DND-41 (cell line): ENCODE measurements around the gene CTDSP2.

ENCODE experiments used
- ATAC-seq: fragments of 200-7000 bp; cut with Tn5 transposase; 3 replicates; pipeline ENCODE4 v1.9.1; 2021; ENCODE audit warnings: low read depth; ENCODE audit not compliant: insufficient read depth
- DNase-seq: peaks from one replicate; pipeline ENCODE4 v3.0.0-alpha.2; 2020
- H2AFZ ChIP-seq: 2 replicates; pipeline ENCODE4 v1.6.0; 2012; ENCODE audit warnings: low read depth, low read length
- H3K27ac ChIP-seq: 2 replicates; pipeline ENCODE4 v1.5.1; 2012; ENCODE audit warnings: low read length, inconsistent platforms
- H3K27me3 ChIP-seq: fragments of 200-600 bp; sonication (generic); 2 replicates; pipeline ENCODE4 v1.6.0; 2012; ENCODE audit warnings: low read length, mild to moderate bottlenecking, inconsistent platforms; ENCODE audit not compliant: insufficient read depth, poor library complexity
- H3K36me3 ChIP-seq: 2 replicates; pipeline ENCODE4 v1.5.1; 2012; ENCODE audit warnings: low read length, inconsistent platforms; ENCODE audit not compliant: insufficient read depth
- H3K4me1 ChIP-seq: 2 replicates; pipeline ENCODE4 v1.5.1; 2012; ENCODE audit warnings: mild to moderate bottlenecking, low read length; ENCODE audit not compliant: insufficient read depth
- H3K4me2 ChIP-seq: 2 replicates; pipeline ENCODE4 v1.6.0; 2012; ENCODE audit warnings: mild to moderate bottlenecking, moderate library complexity, low read length, inconsistent platforms; ENCODE audit not compliant: insufficient read depth
- H3K4me3 ChIP-seq, 2 experiments: fragments of 200-600 bp in 1 of 2; shearing (Covaris generic) in 1 of 2; 2 replicates each; pipeline ENCODE4 v1.5.1; 2012 to 2016; ENCODE audit warnings: inconsistent platforms in 2 of 2, low read length in 2 of 2, mild to moderate bottlenecking in 2 of 2, low read depth in 1 of 2, moderate library complexity in 1 of 2
- H3K79me2 ChIP-seq: 2 replicates; pipeline ENCODE4 v1.6.0; 2012; ENCODE audit warnings: low read length, inconsistent platforms; ENCODE audit not compliant: insufficient read depth
- H3K9ac ChIP-seq: 2 replicates; pipeline ENCODE4 v1.6.0; 2012; ENCODE audit warnings: low read depth, mild to moderate bottlenecking, inconsistent platforms, low read length, moderate library complexity
- H3K9me3 ChIP-seq: 2 replicates; pipeline ENCODE4 v1.5.1; 2012; ENCODE audit warnings: low read length, moderate library complexity, mild to moderate bottlenecking, inconsistent platforms; ENCODE audit not compliant: insufficient read depth, severe bottlenecking
- H4K20me1 ChIP-seq: 2 replicates; pipeline ENCODE4 v1.6.0; 2012; ENCODE audit warnings: low read length; ENCODE audit not compliant: insufficient read depth
- CTCF ChIP-seq: IDR thresholded peaks from 2 replicates; pipeline ENCODE4 v1.5.1; 2012; ENCODE audit warnings: borderline replicate concordance, low read length, moderate library complexity, mild to moderate bottlenecking; ENCODE audit not compliant: poor library complexity, severe bottlenecking; ENCODE audit errors: extremely low read depth
- EZH2 ChIP-seq: IDR thresholded peaks from 3 replicates; pipeline ENCODE4 v1.6.1; 2012; ENCODE audit warnings: borderline replicate concordance, low read depth, mild to moderate bottlenecking, moderate library complexity, low read length, inconsistent platforms; ENCODE audit not compliant: severe bottlenecking

CTDSP2 gene

GRCh38 chr12:57845478-57846284 is 848 bp downstream of the CTDSP2 start:
- peak; percentile 66 for DNase-seq

GRCh38 chr12:57844709-57845477 is 1.6 kb downstream of the CTDSP2 start:
- H3K4me1 ChIP-seq: peaks cover 38% of the 10 kb centered on the region
- H3K36me3 ChIP-seq: peaks cover 13% of the 10 kb centered on the region; the same call in 1 of the 2 replicates
- no peak for DNase-seq
- peak overlapping the region; percentile 94 to 98 for H3K4me3 ChIP-seq
- peak overlapping the region; percentile 29; the same call in 1 of the 2 replicates for H2AFZ ChIP-seq
- H4K20me1 ChIP-seq: peaks cover 62% of the 10 kb centered on the region
- peaks cover 66% of the 10 kb centered on the region for H3K79me2 ChIP-seq
- H3K9me3 ChIP-seq: no peaks in the 10 kb centered on the region
- H3K4me2 ChIP-seq: peak overlapping the region; percentile 64
- H3K27me3 ChIP-seq: peaks cover 18% of the 10 kb centered on the region
- TF ChIP-seq EZH2 (no peak), CTCF (no peak)
- H3K27ac ChIP-seq: peak overlapping the region; percentile 2; the same call in 1 of the 2 replicates
- ATAC-seq: no peak; the same call in 1 of the 3 replicates
- peak overlapping the region; percentile 96 for H3K9ac ChIP-seq

More at GRCh38 chr12:57845478-57846284, 848 bp downstream of the CTDSP2 start:
- peak overlapping the region; percentile 91 for H2AFZ ChIP-seq
- peak overlapping the region; percentile 96 for H3K9ac ChIP-seq
- TF ChIP-seq EZH2 (no peak), CTCF (no peak)
- ATAC-seq: peak; percentile 50
- peaks cover 26% of the 10 kb centered on the region for H3K27me3 ChIP-seq
- H3K4me2 ChIP-seq: peak overlapping the region; percentile 64
- peaks cover 13% of the 10 kb centered on the region; the same call in 1 of the 2 replicates for H3K36me3 ChIP-seq
- H4K20me1 ChIP-seq: peaks cover 55% of the 10 kb centered on the region
- H3K27ac ChIP-seq: peak overlapping the region; percentile 90
- peak overlapping the region; percentile 94 to 98 for H3K4me3 ChIP-seq
- H3K79me2 ChIP-seq: peaks cover 58% of the 10 kb centered on the region
- H3K4me1 ChIP-seq: peaks cover 38% of the 10 kb centered on the region
- H3K9me3 ChIP-seq: no peaks in the 10 kb centered on the region

GRCh38 chr12:57842342-57843294 is 3.9 kb downstream of the CTDSP2 start:
- H3K79me2 ChIP-seq: peaks cover 88% of the 10 kb centered on the region
- ATAC-seq (no peak), DNase-seq (peak; percentile 40)
- H3K4me3 ChIP-seq: peak overlapping the region in 1 of 2 experiments; percentile 1; a peak in 1 of 4 replicates
- no peaks in the 10 kb centered on the region for H3K9me3 ChIP-seq
- H3K4me1 ChIP-seq: peaks cover 52% of the 10 kb centered on the region
- peak overlapping the region; percentile 2; the same call in 1 of the 2 replicates for H3K9ac ChIP-seq
- H3K27ac ChIP-seq: no peak overlapping the region
- H4K20me1 ChIP-seq: peaks cover 83% of the 10 kb centered on the region
- H3K4me2 ChIP-seq: peak overlapping the region; percentile 64; the same call in 1 of the 2 replicates
- no peak overlapping the region for H2AFZ ChIP-seq
- TF ChIP-seq CTCF (no peak), EZH2 (no peak)
- H3K36me3 ChIP-seq: peaks cover 13% of the 10 kb centered on the region; the same call in 1 of the 2 replicates
- H3K27me3 ChIP-seq: peaks cover under 1% of the 10 kb centered on the region
